Activated CD8-positive, alpha-beta T cell treated with anti-CD3 and anti-CD28 coated beads, Interleukin-2, amount 10 ng/mL, durations not matched to agents 7 days and 5 days (primary cell): Measurements from ENCODE around the gene AMOTL2. TPM values are rescaled to one million over a fixed set of nuclear protein-coding genes. Genes with fewer than 3 reads are reported as not detected.

Experiments used
- ATAC-seq: fragments of 150-1000 bp; cut with Tn5 transposase; one replicate; pipeline ENCODE4 v1.10.0; 2021; ENCODE audit warnings: moderate library complexity
- CTCF ChIA-PET: fragments of 350-600 bp; sonication (Branson Sonifier 250); formaldehyde crosslinking; loops from one replicate; lab custom pipeline; 2021; ENCODE audit warnings: antibody characterized with exemption; lab: Charles Lee
- POLR2A ChIA-PET: fragments of 350-600 bp; sonication (Branson Sonifier 250); formaldehyde crosslinking; loops from one replicate; lab custom pipeline; 2021; ENCODE audit warnings: antibody characterized with exemption; lab: Charles Lee
- DNase-seq: peaks from one replicate; pipeline ENCODE4 v3.0.0-alpha.2; 2020
- H3K27ac Mint-ChIP-seq: one replicate; pipeline ENCODE4 v1.8.0; 2021; ENCODE audit warnings: mild to moderate bottlenecking, mixed read lengths
- H3K27me3 Mint-ChIP-seq: one replicate; pipeline ENCODE4 v1.8.0; 2021; ENCODE audit warnings: low read depth, mixed read lengths
- H3K36me3 Mint-ChIP-seq: one replicate; pipeline ENCODE4 v1.8.0; 2021; ENCODE audit warnings: low read depth, mixed read lengths
- H3K4me1 Mint-ChIP-seq: one replicate; pipeline ENCODE4 v1.8.0; 2021; ENCODE audit warnings: low read depth, mixed read lengths
- H3K4me3 Mint-ChIP-seq: one replicate; pipeline ENCODE4 v1.8.0; 2021; ENCODE audit warnings: mild to moderate bottlenecking, mixed read lengths
- H3K9me3 Mint-ChIP-seq: one replicate; pipeline ENCODE4 v1.8.0; 2022; ENCODE audit warnings: mixed read lengths; ENCODE audit not compliant: insufficient read depth
- total RNA-seq, 2 experiments: library from RNA; stranded (reverse); gene quantifications; one replicate each; pipeline ENCODE4 v1.2.3, GENCODE V29; 2021

AMOTL2 gene
- total RNA-seq, 2 experiments from 2014 or later = not detected

GRCh38 chr3:134334901-134335280, 39.4 kb downstream of the AMOTL2 start:
- CTCF ChIA-PET = no interaction called here
- POLR2A ChIA-PET = no interaction called here
- no peak overlapping the region for H3K4me3 Mint-ChIP-seq
- ATAC-seq (no peak), DNase-seq (no peak)
- H3K9me3 Mint-ChIP-seq = no peaks in the 10 kb centered on the region
- H3K27ac Mint-ChIP-seq = no peak overlapping the region
- peaks cover 3% of the 10 kb centered on the region for H3K27me3 Mint-ChIP-seq
- no peaks in the 10 kb centered on the region for H3K4me1 Mint-ChIP-seq
- H3K36me3 Mint-ChIP-seq = no peaks in the 10 kb centered on the region

GRCh38 chr3:134334231-134334900, 39.9 kb downstream of the AMOTL2 start:
- Mint-ChIP-seq H3K27me3 (peaks cover 3% of the 10 kb centered on the region), H3K9me3 (no peaks in the 10 kb centered on the region), H3K27ac (no peak overlapping the region), H3K4me3 (no peak overlapping the region), H3K36me3 (no peaks in the 10 kb centered on the region), H3K4me1 (no peaks in the 10 kb centered on the region)
- CTCF ChIA-PET = no interaction called here
- DNase-seq (no peak), ATAC-seq (no peak)
- POLR2A ChIA-PET = no interaction called here

- no peaks in the 10 kb centered on the region for H3K36me3 Mint-ChIP-seq
- no peak overlapping the region for H3K27ac Mint-ChIP-seq
- no peaks in the 10 kb centered on the region for H3K9me3 Mint-ChIP-seq
- no peak overlapping the region for H3K4me3 Mint-ChIP-seq
- DNase-seq (no peak), ATAC-seq (no peak)
- POLR2A ChIA-PET = no interaction called here
- CTCF ChIA-PET = no interaction called here
- H3K27me3 Mint-ChIP-seq = peaks cover 5% of the 10 kb centered on the region
- no peaks in the 10 kb centered on the region for H3K4me1 Mint-ChIP-seq
Observed at GRCh38 chr3:134333522-134334181, 40.6 kb downstream of the AMOTL2 start.

- no peak overlapping the region for H3K27ac Mint-ChIP-seq
- H3K4me1 Mint-ChIP-seq = no peaks in the 10 kb centered on the region
- POLR2A ChIA-PET = no interaction called here
- CTCF ChIA-PET = interaction anchor here (1.1 kb wide), 1 partner anchor 24 kb away, joined by 3 read pairs; no protein-coding TSS in a partner anchor
- no peaks in the 10 kb centered on the region for H3K36me3 Mint-ChIP-seq
- DNase-seq (no peak), ATAC-seq (no peak)
- peaks cover 6% of the 10 kb centered on the region for H3K27me3 Mint-ChIP-seq
- no peak overlapping the region for H3K4me3 Mint-ChIP-seq
- H3K9me3 Mint-ChIP-seq = no peaks in the 10 kb centered on the region
Observed at GRCh38 chr3:134332344-134332743, 41.9 kb downstream of the AMOTL2 start.

- H3K4me3 Mint-ChIP-seq = no peak overlapping the region
- ChIA-PET POLR2A (no interaction called here), CTCF (interaction anchor here (1.1 kb wide), 1 partner anchor 24 kb away, joined by 3 read pairs; no protein-coding TSS in a partner anchor)
- H3K27me3 Mint-ChIP-seq = peaks cover 6% of the 10 kb centered on the region
- H3K4me1 Mint-ChIP-seq = no peaks in the 10 kb centered on the region
- ATAC-seq = no peak
- no peak overlapping the region for H3K27ac Mint-ChIP-seq
- DNase-seq = no peak
- no peaks in the 10 kb centered on the region for H3K36me3 Mint-ChIP-seq
- H3K9me3 Mint-ChIP-seq = no peaks in the 10 kb centered on the region
Observed at GRCh38 chr3:134331811-134332199, 42.4 kb downstream of the AMOTL2 start.

- POLR2A ChIA-PET = no interaction called here
- no peak overlapping the region for H3K27ac Mint-ChIP-seq
- ATAC-seq (no peak), DNase-seq (no peak)
- no peaks in the 10 kb centered on the region for H3K4me1 Mint-ChIP-seq
- H3K27me3 Mint-ChIP-seq = peaks cover 6% of the 10 kb centered on the region
- CTCF ChIA-PET = interaction anchor here (1.1 kb wide), 1 partner anchor 23 kb away, joined by 3 read pairs; no protein-coding TSS in a partner anchor
- no peaks in the 10 kb centered on the region for H3K9me3 Mint-ChIP-seq
- H3K4me3 Mint-ChIP-seq = no peak overlapping the region
- no peaks in the 10 kb centered on the region for H3K36me3 Mint-ChIP-seq
Observed at GRCh38 chr3:134330883-134331810, 43.1 kb downstream of the AMOTL2 start.

- Mint-ChIP-seq H3K4me1 (no peaks in the 10 kb centered on the region), H3K27ac (no peak overlapping the region), H3K36me3 (no peaks in the 10 kb centered on the region), H3K9me3 (no peaks in the 10 kb centered on the region), H3K27me3 (peaks cover 10% of the 10 kb centered on the region), H3K4me3 (no peak overlapping the region)
- no peak for ATAC-seq
- ChIA-PET POLR2A (no interaction called here), CTCF (no interaction called here)
- no peak for DNase-seq
Observed at GRCh38 chr3:134328846-134329245, 45.4 kb downstream of the AMOTL2 start.

GRCh38 chr3:134328147-134328591, 46.1 kb downstream of the AMOTL2 start:
- CTCF ChIA-PET = no interaction called here
- no peak for ATAC-seq

GRCh38 chr3:134327594-134327975, 46.7 kb downstream of the AMOTL2 start:
- ATAC-seq (no peak), DNase-seq (no peak)
- H3K36me3 Mint-ChIP-seq = no peaks in the 10 kb centered on the region
- H3K4me3 Mint-ChIP-seq = no peak overlapping the region
- no peaks in the 10 kb centered on the region for H3K4me1 Mint-ChIP-seq
- ChIA-PET POLR2A (no interaction called here), CTCF (no interaction called here)
- peaks cover 15% of the 10 kb centered on the region for H3K27me3 Mint-ChIP-seq
- no peak overlapping the region for H3K27ac Mint-ChIP-seq
- no peaks in the 10 kb centered on the region for H3K9me3 Mint-ChIP-seq

More at GRCh38 chr3:134328147-134328591, 46.1 kb downstream of the AMOTL2 start:
- Mint-ChIP-seq H3K9me3 (no peaks in the 10 kb centered on the region), H3K36me3 (no peaks in the 10 kb centered on the region), H3K4me1 (no peaks in the 10 kb centered on the region), H3K27me3 (peaks cover 11% of the 10 kb centered on the region), H3K27ac (no peak overlapping the region), H3K4me3 (no peak overlapping the region)
- no peak for DNase-seq
- POLR2A ChIA-PET = no interaction called here

GRCh38 chr3:134326760-134327593, 47.3 kb downstream of the AMOTL2 start:
- POLR2A ChIA-PET = no interaction called here
- no peak for ATAC-seq
- Mint-ChIP-seq H3K27ac (no peak overlapping the region), H3K4me3 (no peak overlapping the region), H3K36me3 (no peaks in the 10 kb centered on the region), H3K27me3 (peaks cover 15% of the 10 kb centered on the region), H3K9me3 (no peaks in the 10 kb centered on the region), H3K4me1 (no peaks in the 10 kb centered on the region)
- CTCF ChIA-PET = no interaction called here
- no peak for DNase-seq

- Mint-ChIP-seq H3K36me3 (no peaks in the 10 kb centered on the region), H3K4me3 (no peak overlapping the region), H3K9me3 (no peaks in the 10 kb centered on the region), H3K4me1 (no peaks in the 10 kb centered on the region), H3K27me3 (peaks cover 17% of the 10 kb centered on the region), H3K27ac (no peak overlapping the region)
- DNase-seq (no peak), ATAC-seq (no peak)
- POLR2A ChIA-PET = no interaction called here
- CTCF ChIA-PET = no interaction called here
Observed at GRCh38 chr3:134326126-134326525, 48.1 kb downstream of the AMOTL2 start.
